ENCODE measurements around the gene ALOX5. TPM values are rescaled to one million over a fixed set of nuclear protein-coding genes. Genes with fewer than 3 reads are reported as not detected.

Gene ALOX5
- total RNA-seq, 1 donor from 2014 or later: 22.8 TPM

DNA sequence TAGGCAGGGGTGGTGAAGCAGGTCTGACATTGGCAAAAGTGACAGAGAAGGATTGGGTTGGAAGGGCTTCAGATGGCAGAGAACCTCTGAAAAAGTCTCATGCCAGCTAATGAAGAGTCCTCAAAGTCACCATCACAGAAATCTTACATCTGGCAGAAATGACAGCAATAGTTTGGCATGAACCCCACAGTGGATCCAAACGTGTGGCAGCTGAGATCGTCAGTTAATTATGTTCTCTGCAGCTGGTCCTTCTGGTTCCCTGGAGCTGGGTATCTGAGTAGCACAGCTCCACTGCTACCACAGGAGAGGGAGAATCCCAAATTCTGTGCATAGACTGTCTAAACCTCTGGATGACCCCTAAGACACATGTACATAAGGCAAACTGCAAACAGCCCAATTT lies 73.4 kb downstream of the ALOX5 start:
- no peak overlapping the region for H3K4me3 ChIP-seq
- intact Hi-C loops (cut with DNase I): no loop called here
- no peaks in the 10 kb centered on the region for H3K9me3 ChIP-seq
- TF ChIP-seq POLR2A (IDR thresholded peaks at IDR 0.05) (no peak), POLR2AphosphoS5 (IDR thresholded peaks at IDR 0.05; ENCODE audit: insufficient read depth in 1 of 2, low read depth in 1 of 2) (no peak)
- TF ChIP-seq, protein P1, sequence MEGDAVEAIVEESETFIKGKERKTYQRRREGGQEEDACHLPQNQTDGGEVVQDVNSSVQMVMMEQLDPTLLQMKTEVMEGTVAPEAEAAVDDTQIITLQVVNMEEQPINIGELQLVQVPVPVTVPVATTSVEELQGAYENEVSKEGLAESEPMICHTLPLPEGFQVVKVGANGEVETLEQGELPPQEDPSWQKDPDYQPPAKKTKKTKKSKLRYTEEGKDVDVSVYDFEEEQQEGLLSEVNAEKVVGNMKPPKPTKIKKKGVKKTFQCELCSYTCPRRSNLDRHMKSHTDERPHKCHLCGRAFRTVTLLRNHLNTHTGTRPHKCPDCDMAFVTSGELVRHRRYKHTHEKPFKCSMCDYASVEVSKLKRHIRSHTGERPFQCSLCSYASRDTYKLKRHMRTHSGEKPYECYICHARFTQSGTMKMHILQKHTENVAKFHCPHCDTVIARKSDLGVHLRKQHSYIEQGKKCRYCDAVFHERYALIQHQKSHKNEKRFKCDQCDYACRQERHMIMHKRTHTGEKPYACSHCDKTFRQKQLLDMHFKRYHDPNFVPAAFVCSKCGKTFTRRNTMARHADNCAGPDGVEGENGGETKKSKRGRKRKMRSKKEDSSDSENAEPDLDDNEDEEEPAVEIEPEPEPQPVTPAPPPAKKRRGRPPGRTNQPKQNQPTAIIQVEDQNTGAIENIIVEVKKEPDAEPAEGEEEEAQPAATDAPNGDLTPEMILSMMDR (IDR thresholded peaks at IDR 0.05): no peak
- H3K36me3 ChIP-seq: no peaks in the 10 kb centered on the region
- H3K27ac ChIP-seq: no peak overlapping the region
- no peaks in the 10 kb centered on the region for H3K4me1 ChIP-seq
- no peaks in the 10 kb centered on the region for H3K27me3 ChIP-seq
- DNase-seq (ENCODE audit: extremely low spot score in 2 of 2): no peak

DNA sequence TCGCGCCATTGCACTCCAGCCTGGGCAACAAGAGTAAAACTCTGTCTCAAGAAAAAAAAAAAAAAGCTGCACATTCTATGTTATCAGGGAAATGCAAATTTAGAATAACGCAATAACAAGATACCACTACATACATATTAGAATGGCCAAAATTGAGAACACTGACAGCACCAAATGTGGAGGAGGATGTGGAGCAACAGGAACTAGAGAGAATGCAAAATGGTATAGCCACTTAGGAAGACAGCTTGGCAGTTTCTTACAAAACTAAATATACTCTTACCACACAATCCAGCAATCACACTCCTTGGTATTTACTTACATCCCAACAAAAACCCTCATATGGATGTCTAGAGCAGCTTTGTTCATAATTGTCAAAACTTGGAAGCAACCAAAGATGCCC lies 76.8 kb downstream of the ALOX5 start:
- H3K4me1 ChIP-seq: no peaks in the 10 kb centered on the region
- no peaks in the 10 kb centered on the region for H3K27me3 ChIP-seq
- TF ChIP-seq, protein P1 (IDR thresholded peaks at IDR 0.05): no peak
- TF ChIP-seq POLR2AphosphoS5 (IDR thresholded peaks at IDR 0.05; ENCODE audit: insufficient read depth in 1 of 2, low read depth in 1 of 2) (no peak), POLR2A (IDR thresholded peaks at IDR 0.05) (no peak)

DNA sequence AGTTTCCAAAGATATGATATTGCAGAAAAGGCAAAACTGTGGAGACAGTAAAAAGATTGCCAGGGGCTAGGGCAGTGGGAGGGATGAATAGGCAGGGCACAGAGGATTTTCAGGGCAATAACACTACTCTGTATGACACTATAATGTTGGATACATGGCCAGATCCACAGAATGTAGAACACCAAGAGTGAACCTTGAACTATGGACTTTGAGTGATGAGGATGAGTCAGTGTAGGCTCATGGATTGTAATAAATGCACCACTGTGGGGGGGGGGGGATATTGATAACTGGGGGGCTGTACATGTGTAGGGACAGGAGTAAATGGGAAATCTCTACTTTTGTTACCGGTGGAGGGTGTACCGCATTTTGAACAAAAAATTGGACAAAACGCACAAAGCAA lies 77.4 kb downstream of the ALOX5 start:
- H3K27me3 ChIP-seq: no peaks in the 10 kb centered on the region
- no peaks in the 10 kb centered on the region for H3K9me3 ChIP-seq
- H3K36me3 ChIP-seq: peaks cover 0 to 7% of the 10 kb centered on the region in 2 donors
- no peak for DNase-seq (ENCODE audit: extremely low spot score in 2 of 2)
- no peak overlapping the region for H3K4me3 ChIP-seq
- no peak overlapping the region for H3K27ac ChIP-seq
- intact Hi-C loops (cut with DNase I): no loop called here
- no peaks in the 10 kb centered on the region for H3K4me1 ChIP-seq
- no peak for TF ChIP-seq POLR2AphosphoS5 (IDR thresholded peaks at IDR 0.05; ENCODE audit: insufficient read depth in 1 of 2, low read depth in 1 of 2)
- no peak for TF ChIP-seq POLR2A (IDR thresholded peaks at IDR 0.05)
- TF ChIP-seq, protein P1 (IDR thresholded peaks at IDR 0.05): no peak

More for the DNA sequence above, 76.8 kb downstream of the ALOX5 start:
- Histone ChIP-seq H3K36me3 (peaks cover 0 to 3% of the 10 kb centered on the region in 2 donors), H3K27ac (no peak overlapping the region), H3K4me3 (no peak overlapping the region), H3K9me3 (no peaks in the 10 kb centered on the region)
- DNase-seq (ENCODE audit: extremely low spot score in 2 of 2): no peak
- intact Hi-C loops (cut with DNase I): no loop called here

DNA sequence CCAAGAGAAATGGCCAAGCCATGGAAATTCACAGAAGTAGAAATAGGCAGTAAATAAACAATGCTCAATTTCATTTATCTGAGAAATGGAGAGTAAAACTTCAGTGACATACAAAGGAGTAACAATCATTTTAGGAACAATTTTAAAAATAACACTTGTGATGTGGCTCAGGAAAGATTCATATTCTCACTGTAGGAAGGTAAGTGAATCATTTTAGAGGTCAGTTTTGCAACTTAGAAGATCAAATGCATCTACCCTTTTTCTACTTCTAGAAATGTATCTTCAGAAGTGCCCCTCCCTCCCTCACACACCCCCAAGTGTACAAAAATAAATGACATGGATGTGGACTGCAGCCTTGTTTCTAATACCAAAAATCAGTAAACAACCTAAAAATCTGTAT lies 78.3 kb downstream of the ALOX5 start:
- H3K27me3 ChIP-seq: no peaks in the 10 kb centered on the region
- TF ChIP-seq POLR2AphosphoS5 (IDR thresholded peaks at IDR 0.05; ENCODE audit: insufficient read depth in 1 of 2, low read depth in 1 of 2) (no peak), POLR2A (IDR thresholded peaks at IDR 0.05) (no peak)
- TF ChIP-seq, protein P1 (IDR thresholded peaks at IDR 0.05): no peak
- H3K9me3 ChIP-seq: no peaks in the 10 kb centered on the region
- no peaks in the 10 kb centered on the region for H3K4me1 ChIP-seq
- intact Hi-C loops (cut with DNase I): no loop called here
- no peak for DNase-seq (ENCODE audit: extremely low spot score in 2 of 2)
- peaks cover 0 to 16% of the 10 kb centered on the region in 2 donors for H3K36me3 ChIP-seq
- no peak overlapping the region for H3K27ac ChIP-seq
- no peak overlapping the region for H3K4me3 ChIP-seq

DNA sequence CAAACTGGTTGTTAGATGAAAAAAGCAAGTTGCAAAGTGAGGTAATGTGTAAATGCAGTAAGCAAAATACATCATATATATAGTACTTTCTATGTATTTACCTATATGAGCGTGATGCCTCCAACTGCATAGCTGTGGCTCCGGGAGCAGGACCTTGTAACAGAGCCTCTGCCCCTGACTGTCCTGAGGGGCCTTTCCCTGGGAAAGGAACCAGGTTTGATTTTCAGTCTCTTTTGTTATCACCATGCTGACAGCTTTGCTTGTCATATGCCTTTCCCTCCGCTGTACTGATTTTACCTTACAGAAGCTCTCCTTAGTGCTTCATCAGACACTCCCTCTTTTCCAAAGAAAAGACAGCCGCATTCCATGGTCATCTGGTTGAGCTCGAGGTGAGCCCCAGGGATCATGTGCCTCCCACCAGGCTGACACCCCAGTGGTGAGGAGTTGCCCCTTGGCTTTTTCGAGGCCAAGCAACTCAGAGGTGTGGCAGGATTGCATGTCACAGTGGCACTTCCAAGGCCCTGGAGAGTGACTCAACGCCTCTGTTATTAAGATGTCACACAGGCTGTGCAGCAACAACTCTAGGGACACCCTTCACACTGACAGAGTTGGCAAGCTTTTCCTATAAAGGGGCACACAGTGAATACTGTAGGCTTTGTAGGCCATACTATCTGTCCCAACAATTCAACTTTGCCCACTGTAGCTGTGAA lies 78.9 kb downstream of the ALOX5 start:
- Histone ChIP-seq H3K9me3 (no peaks in the 10 kb centered on the region), H3K4me1 (no peaks in the 10 kb centered on the region), H3K27me3 (no peaks in the 10 kb centered on the region), H3K36me3 (peaks cover 0 to 22% of the 10 kb centered on the region in 2 donors), H3K27ac (no peak overlapping the region), H3K4me3 (no peak overlapping the region)
- TF ChIP-seq, protein P1 (IDR thresholded peaks at IDR 0.05): no peak
- TF ChIP-seq POLR2A (IDR thresholded peaks at IDR 0.05): no peak
- TF ChIP-seq POLR2AphosphoS5 (IDR thresholded peaks at IDR 0.05; ENCODE audit: insufficient read depth in 1 of 2, low read depth in 1 of 2): no peak
- peak in 1 of 2 donors; percentile 80 for DNase-seq (ENCODE audit: extremely low spot score in 2 of 2)
- intact Hi-C loops (cut with DNase I): no loop called here
